HEK293 (cell line): ENCODE measurements around the gene CA11.

ENCODE experiments used
- CTCF ChIA-PET: fragments of 350-600 bp; formaldehyde crosslinking; extraction: SDS; loops from one replicate; lab custom pipeline; 2021; ENCODE audit warnings: antibody characterized with exemption; lab: Yijun Ruan, JAX
- POLR2A ChIA-PET: fragments of 300-600 bp; formaldehyde crosslinking; extraction: SDS; loops from one replicate; lab custom pipeline; 2020; ENCODE audit warnings: antibody characterized with exemption, inconsistent platforms; lab: Yijun Ruan, JAX
- H3K27ac ChIP-seq: fragments of 200-500 bp; sonication (Bioruptor generic); 2 replicates; pipeline ENCODE4 v1.5.1; 2014; ENCODE audit warnings: low read depth, low read length, control low read depth, inconsistent platforms; ENCODE audit errors: extremely low read depth
- H3K36me3 ChIP-seq, 2 experiments: fragments of 200-500 bp in 1 of 2; sonication (Bioruptor generic) in 1 of 2; 1 replicate in 1 of 2; 2 replicates in 1 of 2; pipeline ENCODE4 v1.5.1; 2014 to 2017; ENCODE audit warnings: inconsistent platforms in 2 of 2, low read length in 2 of 2; ENCODE audit not compliant: control insufficient read depth in 2 of 2, insufficient read depth in 1 of 2
- H3K4me1 ChIP-seq: fragments of 200-500 bp; sonication (Bioruptor generic); 2 replicates; pipeline ENCODE4 v1.5.1; 2014; ENCODE audit warnings: mild to moderate bottlenecking, low read length, inconsistent platforms; ENCODE audit not compliant: control insufficient read depth, insufficient read depth
- H3K4me3 ChIP-seq: 2 replicates; pipeline ENCODE4 v1.5.1; 2011; ENCODE audit warnings: low read depth, mild to moderate bottlenecking, control low read depth, low read length, moderate library complexity
- H3K9me3 ChIP-seq: fragments of 200-500 bp; sonication (Bioruptor generic); 2 replicates; pipeline ENCODE4 v1.5.1; 2014; ENCODE audit warnings: low read depth, low read length, inconsistent platforms; ENCODE audit not compliant: control insufficient read depth, insufficient read depth
- ATF2 ChIP-seq: fragments of 450-650 bp; formaldehyde crosslinking; IDR thresholded peaks from 2 replicates; pipeline ENCODE4 v1.5.1; 2016; ENCODE audit warnings: missing biosample characterization, missing genetic modification characterization, low read depth
- BCL11A ChIP-seq: fragments of 450-650 bp; formaldehyde crosslinking; IDR thresholded peaks from 2 replicates; pipeline ENCODE4 v1.5.1; 2016; ENCODE audit warnings: low read depth, missing biosample characterization, missing genetic modification characterization
- EGR2 ChIP-seq: fragments of 450-650 bp; formaldehyde crosslinking; IDR thresholded peaks from 2 replicates; pipeline ENCODE4 v1.5.1; 2016; ENCODE audit warnings: low read depth, missing biosample characterization, missing genetic modification characterization
- GLI2 ChIP-seq: fragments of 450-650 bp; formaldehyde crosslinking; IDR thresholded peaks from 2 replicates; pipeline ENCODE4; 2017; ENCODE audit warnings: missing biosample characterization, missing genetic modification characterization, low read depth, borderline replicate concordance
- SP2 ChIP-seq: fragments of 450-650 bp; formaldehyde crosslinking; IDR thresholded peaks from 2 replicates; pipeline ENCODE4 v1.5.1; 2016; ENCODE audit warnings: missing biosample characterization, missing genetic modification characterization
- TCF7L2 ChIP-seq: IDR thresholded peaks from 2 replicates; pipeline ENCODE4 v1.6.1; 2011; ENCODE audit warnings: low read depth, mild to moderate bottlenecking, inconsistent platforms, low read length, moderate library complexity, borderline replicate concordance
- YY2 ChIP-seq: fragments of 450-650 bp; formaldehyde crosslinking; IDR thresholded peaks from 2 replicates; pipeline ENCODE4 v1.5.1; 2016; ENCODE audit warnings: missing biosample characterization, missing genetic modification characterization
- ZBTB21 ChIP-seq: fragments of 450-650 bp; formaldehyde crosslinking; IDR thresholded peaks from 2 replicates; pipeline ENCODE4 v1.5.1; 2017; ENCODE audit warnings: missing biosample characterization, missing genetic modification characterization
- ZBTB44 ChIP-seq: fragments of 450-650 bp; IDR thresholded peaks from 2 replicates; pipeline ENCODE4 v1.5.1; 2018; ENCODE audit warnings: missing biosample characterization, mild to moderate bottlenecking, missing genetic modification characterization
- ZBTB6 ChIP-seq: fragments of 450-650 bp; formaldehyde crosslinking; IDR thresholded peaks from 2 replicates; pipeline ENCODE4 v1.5.1; 2017; ENCODE audit warnings: missing biosample characterization, missing genetic modification characterization
- ZNF157 ChIP-seq: fragments of 450-650 bp; formaldehyde crosslinking; IDR thresholded peaks from 2 replicates; pipeline ENCODE4 v1.5.1; 2016; ENCODE audit warnings: missing biosample characterization, missing genetic modification characterization
- ZNF169 ChIP-seq: fragments of 450-650 bp; formaldehyde crosslinking; IDR thresholded peaks from 2 replicates; pipeline ENCODE4 v1.5.1; 2016; ENCODE audit warnings: missing biosample characterization, missing genetic modification characterization
- ZNF266 ChIP-seq: fragments of 450-650 bp; formaldehyde crosslinking; IDR thresholded peaks from 2 replicates; pipeline ENCODE4 v1.5.1; 2016; ENCODE audit warnings: missing biosample characterization, missing genetic modification characterization, low read depth
- ZNF280D ChIP-seq: fragments of 450-650 bp; formaldehyde crosslinking; IDR thresholded peaks from 2 replicates; pipeline ENCODE4 v1.5.1; 2016; ENCODE audit warnings: missing biosample characterization, missing genetic modification characterization
- ZNF350 ChIP-seq: fragments of 450-650 bp; formaldehyde crosslinking; IDR thresholded peaks from 2 replicates; pipeline ENCODE4 v1.5.0; 2017; ENCODE audit warnings: missing biosample characterization, mild to moderate bottlenecking, missing genetic modification characterization
- ZNF529 ChIP-seq: fragments of 450-650 bp; formaldehyde crosslinking; IDR thresholded peaks from 2 replicates; pipeline ENCODE4 v1.5.1; 2017; ENCODE audit warnings: missing genetic modification characterization, missing biosample characterization; ENCODE audit not compliant: insufficient replicate concordance
- ZNF629 ChIP-seq: fragments of 450-650 bp; formaldehyde crosslinking; IDR thresholded peaks from 2 replicates; pipeline ENCODE4 v1.5.1; 2017; ENCODE audit warnings: missing biosample characterization, missing genetic modification characterization
- ZNF654 ChIP-seq: fragments of 450-650 bp; formaldehyde crosslinking; IDR thresholded peaks from 2 replicates; pipeline ENCODE4 v1.5.1; 2016; ENCODE audit warnings: low read depth, missing biosample characterization, missing genetic modification characterization
- ZNF704 ChIP-seq: fragments of 450-650 bp; formaldehyde crosslinking; IDR thresholded peaks from 2 replicates; pipeline ENCODE4 v1.5.1; 2016; ENCODE audit warnings: missing biosample characterization, missing genetic modification characterization
- ZNF707 ChIP-seq: fragments of 450-650 bp; formaldehyde crosslinking; IDR thresholded peaks from 2 replicates; pipeline ENCODE4 v1.5.1; 2016; ENCODE audit warnings: missing biosample characterization, missing genetic modification characterization
- ZNF768 ChIP-seq: fragments of 450-650 bp; formaldehyde crosslinking; IDR thresholded peaks from 2 replicates; pipeline ENCODE4 v1.5.1; 2018; ENCODE audit warnings: missing biosample characterization, mild to moderate bottlenecking, missing genetic modification characterization
- ZSCAN30 ChIP-seq: fragments of 450-650 bp; IDR thresholded peaks from 2 replicates; pipeline ENCODE4 v1.5.1; 2018; ENCODE audit warnings: missing biosample characterization, mild to moderate bottlenecking, missing genetic modification characterization, moderate library complexity
- ZSCAN5A ChIP-seq: fragments of 450-650 bp; formaldehyde crosslinking; IDR thresholded peaks from 2 replicates; pipeline ENCODE4 v1.5.1; 2016; ENCODE audit warnings: missing biosample characterization, missing genetic modification characterization

CA11 gene

GRCh38 chr19:48638831-48639381 is 7.1 kb downstream of the CA11 start (continued):
- TF ChIP-seq ATF2 (tag by site-specific recombination) (peak; percentile 88), ZSCAN30 (tag by site-specific recombination) (no peak), ZNF529 (no peak), ZNF157 (no peak), ZNF707 (tag by site-specific recombination) (no peak), ZNF654 (no peak), ZNF350 (tag by site-specific recombination) (no peak), ZNF768 (tag by site-specific recombination) (no peak), ZBTB6 (no peak), SP2 (tag by site-specific recombination) (peak; percentile 55), ZNF629 (tag by site-specific recombination) (peak; percentile 68)

- CTCF ChIA-PET: interaction anchor here (0.6 to 0.9 kb wide), 7 partner anchors 8 to 424 kb away, joined by 3 to 4 read pairs (median 3); no protein-coding TSS in a partner anchor
- peak; percentile 50; the same call in 1 of the 2 replicates for TF ChIP-seq BCL11A
- no peak for TF ChIP-seq ZBTB21
- TF ChIP-seq TCF7L2: no peak
- TF ChIP-seq EGR2: no peak
- TF ChIP-seq GLI2: no peak
- no peak for TF ChIP-seq ZNF704
- no peak for TF ChIP-seq ZNF266
- TF ChIP-seq ZNF169 (tag by site-specific recombination): peak; percentile 52; the same call in 1 of the 2 replicates
- no peak for TF ChIP-seq ZBTB44 (tag by site-specific recombination)
- no peak for TF ChIP-seq YY2 (tag by site-specific recombination)
- no peak for TF ChIP-seq ZSCAN5A (tag by site-specific recombination)
- TF ChIP-seq ZNF280D: 0 out of 2 replicates have a peak, but pooled peaks have one; percentile 7
Measured at GRCh38 chr19:48637948-48638830, 7.8 kb downstream of the CA11 start.

More at GRCh38 chr19:48637948-48638830, 7.8 kb downstream of the CA11 start:
- Histone ChIP-seq H3K36me3 (peaks cover 0 to 2% of the 10 kb centered on the region in 2 experiments; a peak in 1 of 3 replicates), H3K4me3 (peak overlapping the region; percentile 42), H3K27ac (peak overlapping the region; percentile 85), H3K4me1 (peaks cover 23% of the 10 kb centered on the region), H3K9me3 (no peaks in the 10 kb centered on the region)
- POLR2A ChIA-PET: interaction anchor here (1.3 to 2.7 kb wide), 2 partner anchors 8 to 19 kb away, joined by 6 to 22 read pairs; partner anchors contain the start of genes CA11, RPL18 and SPHK2
